DMS 273 treated with DMSO at 0.1 percent for 48 hours (cell line): Measurements from ENCODE around the gene LIMS2.

Experiments used
- DNase-seq: peaks from one replicate; lab custom pipeline; 2025; lab: John Stamatoyannopoulos, UW

The LIMS2 gene

GRCh38 chr2:127622561-127623387 lies 52.6 kb downstream of the LIMS2 start:
- no peak for DNase-seq

DNA sequence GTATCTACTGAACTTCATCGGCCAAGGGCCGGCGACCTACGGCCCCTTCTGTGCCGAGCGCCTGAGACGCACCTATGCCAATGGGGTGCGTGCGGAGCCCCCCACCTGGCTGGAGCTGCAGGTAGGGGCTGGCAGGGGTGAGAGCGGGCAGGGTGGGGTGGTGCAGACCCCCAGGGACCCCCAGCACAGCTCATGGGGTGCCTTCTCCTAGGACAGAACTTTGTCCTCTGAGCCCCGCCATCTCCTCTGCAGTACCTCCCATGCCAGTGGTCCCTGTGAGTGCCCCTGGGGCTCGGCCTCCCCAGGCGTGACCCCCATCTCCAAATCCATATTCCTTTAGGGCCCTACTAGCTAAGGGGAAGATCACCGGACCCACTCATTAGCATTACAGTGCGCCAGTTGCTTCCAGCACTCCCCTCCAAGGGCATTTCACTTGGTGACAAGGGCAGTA lies 53.3 kb downstream of the LIMS2 start:
- DNase-seq: no peak

DNA sequence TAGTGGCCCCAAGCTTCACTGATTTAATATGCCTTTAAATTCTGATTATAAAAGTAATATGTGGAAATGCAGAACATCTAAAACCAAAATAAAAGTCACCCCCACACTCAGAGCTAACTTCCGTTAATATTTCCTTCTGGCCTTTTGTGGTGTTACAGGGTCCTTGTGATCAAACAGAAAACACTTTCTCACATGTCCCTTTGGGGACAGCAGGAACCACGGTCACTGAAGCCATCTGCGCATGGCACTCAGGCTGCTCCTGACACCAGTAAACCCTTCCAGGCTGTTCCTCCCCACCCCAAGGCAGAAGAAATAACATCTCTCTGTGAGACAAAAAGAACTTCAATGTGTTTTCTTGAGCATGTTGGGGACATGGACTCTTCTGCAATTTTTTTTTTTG lies 54.5 kb downstream of the LIMS2 start:
- DNase-seq: no peak

DNA sequence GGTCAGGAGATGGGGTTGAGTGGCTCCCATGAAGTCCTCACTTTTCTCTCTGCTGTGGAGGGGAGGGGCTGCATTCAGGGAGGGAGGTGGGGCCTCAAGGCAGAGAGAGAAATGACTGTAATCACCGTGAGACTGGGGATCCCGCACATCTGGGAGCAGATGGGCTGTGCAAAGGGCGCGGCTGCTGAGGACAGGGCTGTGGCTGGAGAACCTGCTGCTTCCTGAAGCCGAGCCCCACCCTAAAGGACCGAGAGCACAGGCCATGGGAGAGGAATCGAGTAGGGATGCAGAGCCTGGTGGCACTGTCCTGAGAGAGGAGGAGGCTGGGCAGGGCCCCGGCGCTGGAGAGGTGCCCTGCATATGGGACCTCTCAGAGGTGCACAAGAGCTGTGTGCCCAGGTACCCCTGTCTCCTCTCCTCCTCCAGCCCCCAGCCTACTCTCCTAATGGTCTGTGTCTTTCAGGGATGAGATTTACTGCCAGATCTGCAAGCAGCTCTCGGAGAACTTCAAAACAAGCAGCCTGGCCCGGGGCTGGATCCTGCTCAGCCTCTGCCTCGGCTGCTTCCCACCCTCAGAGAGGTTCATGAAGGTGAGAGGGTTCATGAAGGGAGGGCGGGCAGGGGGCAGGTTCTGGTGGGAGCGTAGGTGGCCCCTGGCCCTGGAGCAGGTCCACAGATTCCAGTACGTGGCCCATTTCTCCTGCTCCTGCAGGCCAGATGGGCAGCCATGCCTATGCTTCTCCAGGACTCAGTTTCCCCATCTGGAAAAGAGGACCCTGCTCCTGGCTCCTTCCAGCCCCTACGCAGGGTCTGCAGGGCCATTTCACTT lies 55.2 kb downstream of the LIMS2 start:
- DNase-seq: no peak

GRCh38 chr2:127619203-127619590 lies 56.1 kb downstream of the LIMS2 start:
- no peak for DNase-seq

DNA sequence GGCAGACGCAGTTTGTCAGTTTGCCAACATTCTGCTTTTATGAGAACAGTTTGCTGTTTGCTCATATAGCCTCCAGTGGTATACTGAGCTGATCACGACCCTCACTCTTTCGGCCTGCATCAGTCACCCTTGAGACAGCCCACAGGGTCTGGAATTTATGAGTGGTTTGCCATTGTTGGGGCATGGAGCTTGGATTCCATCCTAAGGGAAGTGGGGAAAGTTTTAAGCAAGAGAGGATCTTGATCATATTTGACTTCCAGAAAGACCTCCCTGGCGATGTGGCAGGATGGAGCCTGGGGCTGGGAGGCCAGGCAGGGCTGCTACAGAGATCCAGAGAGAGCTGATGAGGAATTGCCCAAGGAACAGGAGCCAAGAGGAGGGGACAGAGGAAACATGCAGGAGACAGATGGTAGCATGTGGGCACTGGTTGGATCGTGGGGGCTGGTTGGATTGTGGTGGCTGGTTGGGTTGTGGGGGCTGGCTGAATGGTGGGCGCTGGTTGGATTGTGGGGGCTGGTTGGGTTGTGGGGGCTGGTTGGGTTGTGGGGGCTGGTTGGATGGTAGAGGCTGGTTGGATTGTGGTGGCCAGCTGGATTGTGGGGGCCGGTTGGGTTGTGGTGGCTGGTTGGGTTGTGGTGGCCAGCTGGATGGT lies 56.7 kb downstream of the LIMS2 start:
- no peak for DNase-seq

DNA sequence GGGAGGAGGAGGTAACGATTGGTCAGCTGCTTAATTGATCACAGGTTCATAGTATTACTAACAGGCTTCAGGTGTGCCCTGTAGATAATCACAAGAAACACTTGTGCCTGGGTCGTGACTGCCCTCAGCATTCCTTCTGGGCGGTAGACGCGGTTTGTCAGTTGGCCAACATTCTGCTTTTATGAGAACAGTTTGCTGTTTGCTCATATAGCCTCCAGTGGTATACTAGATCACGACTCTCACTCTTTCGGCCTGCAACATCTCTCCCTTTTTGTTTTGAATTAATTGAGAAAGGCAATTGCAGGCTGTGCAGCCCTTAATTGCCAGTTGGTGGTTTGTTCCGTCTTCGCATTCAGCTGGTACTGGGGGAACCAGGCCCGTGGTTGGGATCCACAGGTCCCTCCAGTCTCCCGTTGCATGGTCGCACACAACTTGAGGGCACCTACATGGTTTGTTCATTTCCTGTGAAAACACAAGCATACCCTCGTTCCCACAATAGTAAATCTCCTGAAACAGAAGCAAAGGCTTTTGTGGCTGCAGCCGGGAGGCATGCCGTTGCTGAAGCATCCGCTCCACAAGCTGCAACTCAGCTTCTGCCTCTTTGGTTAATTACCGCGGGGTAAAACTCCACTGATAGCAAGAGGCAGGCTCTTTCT lies 59.7 kb downstream of the LIMS2 start:
- DNase-seq: no peak

- no peak for DNase-seq
These were observed 60.6 kb downstream of the LIMS2 start for GRCh38 chr2:127614731-127615130.

DNA sequence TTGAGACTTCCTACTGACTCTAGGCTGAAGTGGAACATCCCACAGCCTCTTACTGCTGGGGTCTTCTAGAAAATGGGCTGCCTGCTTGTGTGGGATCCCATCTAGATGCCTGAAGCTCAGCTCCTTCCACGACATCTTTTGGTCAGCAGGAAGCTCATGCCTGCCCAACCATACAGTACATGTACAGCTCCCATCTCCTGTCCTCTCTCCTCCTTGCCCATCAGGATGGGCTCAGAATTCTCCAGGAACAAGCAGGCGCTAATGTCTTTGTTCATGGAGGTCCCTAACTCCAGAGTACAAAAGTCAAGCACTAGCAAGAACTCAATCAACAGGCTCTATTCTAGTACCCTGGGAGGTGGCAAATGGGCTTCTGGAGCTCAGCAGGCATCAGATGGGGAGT lies 61.1 kb downstream of the LIMS2 start:
- DNase-seq: no peak

DNA sequence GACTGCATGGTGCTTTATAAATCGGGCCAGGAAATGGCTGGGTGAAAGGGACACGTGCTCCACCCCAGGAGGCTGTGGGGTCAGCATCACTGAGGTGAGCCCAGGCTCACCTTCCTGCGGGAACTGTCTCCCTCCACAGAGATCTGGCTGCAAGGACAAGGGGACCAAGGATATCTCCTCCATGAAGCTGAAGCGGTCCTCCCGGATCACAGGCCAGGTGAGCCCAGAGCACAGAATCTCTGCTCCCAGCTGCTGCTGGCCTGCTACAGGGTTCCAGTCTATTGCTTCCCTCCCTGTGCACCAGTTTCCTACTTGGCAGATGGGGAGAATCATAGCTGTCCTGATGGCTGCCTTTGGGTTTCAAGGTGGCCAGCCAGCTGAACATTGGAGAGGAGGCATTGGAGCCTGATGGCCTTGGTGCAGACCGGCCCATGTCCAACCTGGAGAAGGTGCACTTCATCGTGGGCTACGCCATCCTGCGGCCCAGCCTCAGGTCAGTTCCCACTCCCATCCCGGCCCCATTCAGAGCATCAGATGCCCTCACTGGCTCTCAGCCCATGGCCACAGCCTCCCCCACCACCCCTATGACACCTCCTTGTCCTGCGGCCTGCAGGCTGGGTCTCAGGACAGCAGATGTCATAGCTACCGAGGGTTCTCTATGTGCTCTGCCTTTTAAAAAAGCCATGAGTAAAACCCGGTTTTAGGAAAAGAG lies 63.1 kb downstream of the LIMS2 start:
- no peak for DNase-seq

GRCh38 chr2:127611076-127611925 lies 64.0 kb downstream of the LIMS2 start:
- DNase-seq: no peak

- DNase-seq: no peak
These were observed 64.8 kb downstream of the LIMS2 start for GRCh38 chr2:127610561-127610960.

GRCh38 chr2:127609818-127610217 lies 65.5 kb downstream of the LIMS2 start:
- no peak for DNase-seq

GRCh38 chr2:127609031-127609751 lies 66.1 kb downstream of the LIMS2 start:
- DNase-seq: no peak

GRCh38 chr2:127608061-127609030 lies 67.0 kb downstream of the LIMS2 start:
- DNase-seq: no peak

- DNase-seq: no peak
These were observed 67.9 kb downstream of the LIMS2 start for GRCh38 chr2:127607399-127607908.

GRCh38 chr2:127606625-127607398 lies 68.5 kb downstream of the LIMS2 start:
- no peak for DNase-seq
